ENCODE data around the gene SLC25A36.
A peak's percentile ranks its signal among the peaks of the same experiment; 100 is the strongest.
"Not testable (repeated sequence)": the region's sequence is repeated elsewhere in the genome, so short reads cannot be mapped to it uniquely, and the experiment has no call there.

Gene SLC25A36

GRCh38 chr3:141009496-141009895, 67.9 kb downstream of the SLC25A36 start:
- no peak for DNase-seq (ENCODE audit: extremely low read depth, low read depth)
- no peak overlapping the region for H3K4me3 ChIP-seq (replicated peaks; ENCODE audit: low read depth, low read length)
- TF ChIP-seq, protein P1, sequence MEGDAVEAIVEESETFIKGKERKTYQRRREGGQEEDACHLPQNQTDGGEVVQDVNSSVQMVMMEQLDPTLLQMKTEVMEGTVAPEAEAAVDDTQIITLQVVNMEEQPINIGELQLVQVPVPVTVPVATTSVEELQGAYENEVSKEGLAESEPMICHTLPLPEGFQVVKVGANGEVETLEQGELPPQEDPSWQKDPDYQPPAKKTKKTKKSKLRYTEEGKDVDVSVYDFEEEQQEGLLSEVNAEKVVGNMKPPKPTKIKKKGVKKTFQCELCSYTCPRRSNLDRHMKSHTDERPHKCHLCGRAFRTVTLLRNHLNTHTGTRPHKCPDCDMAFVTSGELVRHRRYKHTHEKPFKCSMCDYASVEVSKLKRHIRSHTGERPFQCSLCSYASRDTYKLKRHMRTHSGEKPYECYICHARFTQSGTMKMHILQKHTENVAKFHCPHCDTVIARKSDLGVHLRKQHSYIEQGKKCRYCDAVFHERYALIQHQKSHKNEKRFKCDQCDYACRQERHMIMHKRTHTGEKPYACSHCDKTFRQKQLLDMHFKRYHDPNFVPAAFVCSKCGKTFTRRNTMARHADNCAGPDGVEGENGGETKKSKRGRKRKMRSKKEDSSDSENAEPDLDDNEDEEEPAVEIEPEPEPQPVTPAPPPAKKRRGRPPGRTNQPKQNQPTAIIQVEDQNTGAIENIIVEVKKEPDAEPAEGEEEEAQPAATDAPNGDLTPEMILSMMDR (IDR thresholded peaks at IDR 0.05; ENCODE audit: low read depth, low read length, missing control alignments): no peak

- TF ChIP-seq, protein P1 (IDR thresholded peaks at IDR 0.05; ENCODE audit: low read depth, low read length, missing control alignments): peak; percentile 93
- DNase-seq (ENCODE audit: extremely low read depth, low read depth): peak; percentile 24
- H3K4me3 ChIP-seq (replicated peaks; ENCODE audit: low read depth, low read length): no peak overlapping the region
These were observed 69.8 kb downstream of the SLC25A36 start for GRCh38 chr3:141011232-141011996.

DNA sequence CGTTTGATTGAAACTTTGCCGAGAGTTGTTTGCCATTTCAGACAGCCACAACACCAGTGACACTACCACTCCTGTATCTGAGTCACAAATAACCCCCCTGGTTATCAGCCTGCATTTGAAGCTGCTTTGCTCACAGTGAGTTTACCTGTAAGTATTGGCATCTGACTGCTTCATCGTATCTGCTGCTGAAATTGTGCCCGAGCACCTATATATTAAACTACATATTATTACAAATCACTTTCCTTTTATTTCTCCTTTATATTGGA, 70.3 kb downstream of the SLC25A36 start:
- no peak for DNase-seq (ENCODE audit: extremely low read depth, low read depth)
- TF ChIP-seq, protein P1 (IDR thresholded peaks at IDR 0.05; ENCODE audit: low read depth, low read length, missing control alignments): no peak

DNA sequence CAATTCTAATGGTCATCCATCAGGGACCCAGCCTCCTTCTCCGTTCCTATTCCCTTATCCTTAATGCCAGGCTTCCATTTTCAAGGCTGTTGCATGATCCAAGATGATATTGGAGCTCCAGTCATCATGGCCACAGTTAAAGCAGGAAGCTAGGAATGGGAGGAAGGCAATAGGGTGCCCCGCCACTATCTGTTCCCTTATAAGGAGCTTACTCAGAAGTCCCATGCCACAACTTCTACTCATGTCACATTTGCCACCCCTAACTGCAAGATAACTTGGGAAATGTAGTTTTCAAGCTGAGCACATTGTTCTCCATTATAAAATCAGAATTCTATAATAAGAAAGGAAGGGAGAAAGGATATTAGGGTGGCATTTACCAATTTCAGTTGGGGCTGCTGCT, 70.9 kb downstream of the SLC25A36 start:
- no peak for DNase-seq (ENCODE audit: extremely low read depth, low read depth)
- H3K4me3 ChIP-seq (replicated peaks; ENCODE audit: low read depth, low read length): no peak overlapping the region
- TF ChIP-seq, protein P1 (IDR thresholded peaks at IDR 0.05; ENCODE audit: low read depth, low read length, missing control alignments): no peak

More for the DNA sequence above, 70.3 kb downstream of the SLC25A36 start:
- no peak overlapping the region for H3K4me3 ChIP-seq (replicated peaks; ENCODE audit: low read depth, low read length)

GRCh38 chr3:141015481-141015880, 73.8 kb downstream of the SLC25A36 start:
- no peak overlapping the region for H3K4me3 ChIP-seq (replicated peaks; ENCODE audit: low read depth, low read length)
- TF ChIP-seq, protein P1 (IDR thresholded peaks at IDR 0.05; ENCODE audit: low read depth, low read length, missing control alignments): no peak
- no peak for DNase-seq (ENCODE audit: extremely low read depth, low read depth)

GRCh38 chr3:141017366-141018322, 76.0 kb downstream of the SLC25A36 start:
- not testable (repeated sequence) for DNase-seq (ENCODE audit: extremely low read depth, low read depth); H3K4me3 ChIP-seq (replicated peaks; ENCODE audit: low read depth, low read length)

- no peak overlapping the region for H3K4me3 ChIP-seq (replicated peaks; ENCODE audit: low read depth, low read length)
- DNase-seq (ENCODE audit: extremely low read depth, low read depth): no peak
- TF ChIP-seq, protein P1 (IDR thresholded peaks at IDR 0.05; ENCODE audit: low read depth, low read length, missing control alignments): no peak
These were observed 77.6 kb downstream of the SLC25A36 start for GRCh38 chr3:141019244-141019643.
